GM23338 (cell line): ENCODE data around the gene FANK1. TPM values are rescaled to one million over a fixed set of nuclear protein-coding genes. Genes with fewer than 3 reads are reported as not detected.
A peak's percentile ranks its signal among the peaks of the same experiment; 100 is the strongest.
"Not testable (repeated sequence)": the region's sequence is repeated elsewhere in the genome, so short reads cannot be mapped to it uniquely, and the experiment has no call there.

Experiments
- ATAC-seq: fragments of 200-7000 bp; cut with Tn5 transposase; 3 replicates; pipeline ENCODE4 v1.9.1; 2020
- DNase-seq: peaks from one replicate; pipeline ENCODE4 v3.0.0-alpha.2; 2015; ENCODE audit warnings: low spot score
- H2AFZ ChIP-seq: fragments of 200-600 bp; sonication (generic); 2 replicates; pipeline ENCODE4 v1.8.0; 2016; ENCODE audit warnings: antibody characterized with exemption, mild to moderate bottlenecking, moderate library complexity
- H3F3A ChIP-seq: fragments of 200-600 bp; sonication (generic); replicated peaks from 2 replicates; pipeline ENCODE4 v1.8.0; 2017; ENCODE audit warnings: antibody characterized with exemption, mixed run types, low read depth
- H3K27ac ChIP-seq: fragments of 200-600 bp; sonication (generic); 2 replicates; pipeline ENCODE4 v1.6.1; 2016; ENCODE audit warnings: low read depth
- H3K27me3 ChIP-seq: fragments of 200-600 bp; sonication (generic); 2 replicates; pipeline ENCODE4 v1.8.0; 2016; ENCODE audit warnings: mild to moderate bottlenecking, mixed run types, moderate library complexity; ENCODE audit not compliant: insufficient read depth
- H3K36me3 ChIP-seq: fragments of 200-600 bp; sonication (generic); 2 replicates; pipeline ENCODE4 v1.8.0; 2016; ENCODE audit warnings: mild to moderate bottlenecking; ENCODE audit not compliant: insufficient read depth
- H3K4me1 ChIP-seq: fragments of 200-600 bp; sonication (generic); 2 replicates; pipeline ENCODE4 v1.8.0; 2016; ENCODE audit warnings: mild to moderate bottlenecking, moderate library complexity; ENCODE audit not compliant: insufficient read depth
- H3K4me2 ChIP-seq: fragments of 200-600 bp; sonication (generic); 2 replicates; pipeline ENCODE4 v1.7.1; 2017; ENCODE audit warnings: mixed run types
- H3K4me3 ChIP-seq: fragments of 200-600 bp; sonication (generic); 2 replicates; pipeline ENCODE4 v1.6.1; 2016; ENCODE audit warnings: mixed run types
- H3K79me2 ChIP-seq: fragments of 200-600 bp; sonication (generic); replicated peaks from 2 replicates; pipeline ENCODE4 v1.8.0; 2017; ENCODE audit warnings: mild to moderate bottlenecking; ENCODE audit not compliant: insufficient read depth
- H3K9me2 ChIP-seq: fragments of 200-600 bp; sonication (generic); 2 replicates; pipeline ENCODE4 v1.8.0; 2017; ENCODE audit not compliant: insufficient read depth
- H4K20me1 ChIP-seq: fragments of 200-600 bp; sonication (generic); replicated peaks from 2 replicates; pipeline ENCODE4 v1.8.0; 2017; ENCODE audit warnings: mild to moderate bottlenecking; ENCODE audit not compliant: insufficient read depth
- H3K27ac Mint-ChIP-seq: 2 replicates; pipeline ENCODE4 v1.8.0; 2020; ENCODE audit warnings: inconsistent platforms, mild to moderate bottlenecking, moderate library complexity, mixed read lengths
- H3K27me3 Mint-ChIP-seq: 3 replicates; pipeline ENCODE4 v1.8.0; 2022; ENCODE audit warnings: low read depth, mild to moderate bottlenecking, moderate library complexity, mixed read lengths, inconsistent platforms; ENCODE audit not compliant: insufficient read depth, poor library complexity
- H3K36me3 Mint-ChIP-seq: 3 replicates; pipeline ENCODE4 v1.8.0; 2021; ENCODE audit warnings: low read depth, mild to moderate bottlenecking, inconsistent platforms, moderate library complexity, mixed read lengths
- H3K4me1 Mint-ChIP-seq: 3 replicates; pipeline ENCODE4 v1.8.0; 2020; ENCODE audit warnings: mild to moderate bottlenecking, inconsistent platforms, mixed read lengths
- H3K4me3 Mint-ChIP-seq: 3 replicates; pipeline ENCODE4 v1.8.0; 2021; ENCODE audit warnings: moderate library complexity, mild to moderate bottlenecking, inconsistent platforms, mixed read lengths
- H3K9me3 Mint-ChIP-seq: 3 replicates; pipeline ENCODE4 v1.8.0; 2020; ENCODE audit warnings: moderate library complexity, mild to moderate bottlenecking, inconsistent platforms, mixed read lengths
- POLR2AphosphoS5 ChIP-seq: IDR thresholded peaks from 2 replicates; pipeline ENCODE4 v1.6.1; 2016; ENCODE audit warnings: antibody characterized with exemption, low read depth
- REST ChIP-seq: IDR thresholded peaks from one replicate; pipeline ENCODE4 v1.6.1; 2018; ENCODE audit warnings: antibody characterized with exemption; ENCODE audit not compliant: unreplicated experiment
- ZNF331 ChIP-seq: fragments of 250-450 bp; sonication (Bioruptor Pico); IDR thresholded peaks from 2 replicates; pipeline ENCODE4 v1.5.0; 2020; ENCODE audit warnings: low read depth, mild to moderate bottlenecking, moderate library complexity
- long read RNA-seq: library from polyadenylated mRNA; unstranded; transcript quantifications from one replicate; pipeline ENCODE4 v2.0.0, GENCODE V29; 2020; ENCODE audit not compliant: unreplicated experiment
- polyA plus RNA-seq: library from polyadenylated mRNA; unstranded; fragments of >200 nt; fragmentation: Nextera tagmentation; extraction: Ambion mirVana; gene quantifications from 2 replicates; pipeline ENCODE4 v1.2.1, GENCODE V29; 2016
- total RNA-seq: library from RNA; depleted of rRNA; stranded (reverse); fragments of >200 nt; shearing (Covaris generic); gene quantifications from 2 replicates; pipeline ENCODE4 v1.2.3, GENCODE V29; 2014; rRNA removed
- TF ChIP-seq, protein P1 (sequence below): IDR thresholded peaks from 2 replicates; pipeline ENCODE4 v1.6.1; 2016; ENCODE audit warnings: antibody characterized with exemption
- TF ChIP-seq, protein P2 (sequence below): fragments of 250-450 bp; sonication (Bioruptor Pico); IDR thresholded peaks from 2 replicates; pipeline ENCODE4 v1.5.0; 2020; ENCODE audit warnings: mild to moderate bottlenecking, moderate library complexity

Gene FANK1, protein sequence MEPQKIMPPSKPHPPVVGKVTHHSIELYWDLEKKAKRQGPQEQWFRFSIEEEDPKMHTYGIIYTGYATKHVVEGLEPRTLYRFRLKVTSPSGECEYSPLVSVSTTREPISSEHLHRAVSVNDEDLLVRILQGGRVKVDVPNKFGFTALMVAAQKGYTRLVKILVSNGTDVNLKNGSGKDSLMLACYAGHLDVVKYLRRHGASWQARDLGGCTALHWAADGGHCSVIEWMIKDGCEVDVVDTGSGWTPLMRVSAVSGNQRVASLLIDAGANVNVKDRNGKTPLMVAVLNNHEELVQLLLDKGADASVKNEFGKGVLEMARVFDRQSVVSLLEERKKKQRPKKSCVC
- 0.69 TPM in 1 of 2 replicates, not detected in the other for total RNA-seq
- 0.37 and 0.56 TPM in 2 replicates for polyA plus RNA-seq
- long read RNA-seq, partial matches to known transcripts, result 0 of 1 reads
- long read RNA-seq, other reads (novel, unspliced or antisense), result 1 of 1 reads

DNA sequence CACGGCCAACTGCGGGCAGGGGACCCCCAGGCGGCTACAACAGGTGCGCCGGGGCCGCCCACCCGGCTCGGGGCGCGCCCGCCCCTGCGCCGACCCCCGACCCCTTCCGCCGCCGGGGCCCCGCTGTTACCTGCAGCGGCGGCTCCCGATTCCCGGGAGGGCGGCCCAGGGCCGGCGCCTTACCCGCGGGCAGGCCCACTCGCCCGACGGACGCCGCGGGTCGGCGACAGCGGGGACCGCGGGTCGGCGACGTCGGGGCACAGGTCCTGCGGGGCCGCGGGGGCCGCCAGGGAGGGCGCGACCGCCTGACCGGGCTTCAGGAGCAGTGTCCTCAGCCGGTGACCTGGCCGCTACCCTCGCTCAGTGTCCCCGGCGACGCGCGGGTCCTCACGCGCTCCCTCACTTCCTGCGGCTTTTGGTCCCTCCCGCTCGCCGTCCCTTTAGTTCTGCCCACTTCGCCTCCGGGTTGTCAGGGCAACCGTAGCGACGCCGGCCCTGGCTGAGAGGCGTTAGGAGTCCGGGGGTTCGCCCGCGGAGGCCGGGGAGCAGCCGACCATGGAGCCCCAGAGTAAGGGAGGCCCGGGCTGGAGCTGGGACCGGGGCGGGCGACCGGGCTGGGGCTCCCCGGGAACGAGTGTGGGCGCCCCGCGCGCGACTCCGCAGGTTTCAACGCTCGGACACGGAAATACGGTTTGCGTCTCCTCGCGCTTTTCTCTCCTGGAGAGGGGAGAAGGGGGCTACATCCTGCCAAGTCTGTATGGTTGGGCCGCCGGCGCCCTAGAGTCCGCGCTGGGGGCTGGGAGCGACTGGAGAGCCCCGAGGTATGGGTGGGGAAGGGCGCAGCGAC, at the start of gene FANK1:
FANK1 (plus strand) TSS at position 477 of the 847 bp plus-strand sequence; CDS start at position 556, 79 bp downstream.
- H3K4me2 ChIP-seq, result peak within 1 kb of the TSS; percentile 80
- H3K4me3 ChIP-seq, result peak within 1 kb of the TSS; percentile 88
- H3K79me2 ChIP-seq, H4K20me1 ChIP-seq, H3K36me3 Mint-ChIP-seq, H3K36me3 ChIP-seq, H3K27ac ChIP-seq, H3F3A ChIP-seq, H3K9me2 ChIP-seq: not testable (repeated sequence)
- peaks cover 11% of the 10 kb centered on the region for H3K9me3 Mint-ChIP-seq
- peaks cover 35% of the 10 kb centered on the region for H3K27me3 ChIP-seq
- H3K4me1 Mint-ChIP-seq, result peaks cover 27% of the 10 kb centered on the region
- TF ChIP-seq POLR2AphosphoS5, result 0 out of 2 replicates have a peak, but pooled peaks have one; percentile 35
- DNase-seq (peak; percentile 90), ATAC-seq (peak; percentile 76)
- H3K4me1 ChIP-seq, result peaks cover 33% of the 10 kb centered on the region
- H3K27me3 Mint-ChIP-seq, result peaks cover 15% of the 10 kb centered on the region
- H2AFZ ChIP-seq, result peak within 1 kb of the TSS; percentile 78
- peak within 1 kb of the TSS; percentile 88 for H3K4me3 Mint-ChIP-seq
- H3K27ac Mint-ChIP-seq, result peak within 1 kb of the TSS; percentile 57

DNA sequence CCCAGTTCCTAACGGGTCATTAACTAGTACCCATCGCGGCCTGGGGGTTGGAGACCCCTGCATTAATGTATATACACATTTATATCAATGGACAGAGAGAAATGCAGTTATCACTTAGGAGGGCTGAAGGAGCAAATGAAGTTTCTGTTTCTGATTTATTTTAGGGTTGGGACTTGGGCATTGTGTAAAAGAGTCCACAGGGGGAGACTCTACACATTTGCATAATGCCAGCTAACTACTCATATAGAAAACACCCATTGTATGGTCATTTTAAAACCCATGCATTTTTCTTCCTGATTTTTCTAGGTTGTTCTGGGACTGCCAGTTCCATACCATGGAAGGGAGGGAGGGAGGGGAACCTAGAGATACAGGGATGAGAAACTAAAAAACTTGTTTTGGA, 49.5 kb upstream of the FANK1 start:
- no peak overlapping the region for H2AFZ ChIP-seq
- H3K4me2 ChIP-seq, result no peak overlapping the region
- Mint-ChIP-seq H3K36me3 (peaks cover 27% of the 10 kb centered on the region), H3K4me3 (no peak overlapping the region), H3K4me1 (no peaks in the 10 kb centered on the region), H3K27ac (no peak overlapping the region), H3K27me3 (peaks cover 5% of the 10 kb centered on the region), H3K9me3 (peaks cover 2% of the 10 kb centered on the region; the same call in 2 of the 3 replicates)
- H3K79me2 ChIP-seq, result no peaks in the 10 kb centered on the region
- no peaks in the 10 kb centered on the region; the same call in 1 of the 2 replicates for H4K20me1 ChIP-seq
- H3K4me3 ChIP-seq, result no peak overlapping the region
- H3K36me3 ChIP-seq, result no peaks in the 10 kb centered on the region; the same call in 1 of the 2 replicates
- no peaks in the 10 kb centered on the region for H3F3A ChIP-seq
- H3K9me2 ChIP-seq, result no peaks in the 10 kb centered on the region
- H3K27me3 ChIP-seq, result no peaks in the 10 kb centered on the region
- H3K4me1 ChIP-seq, result no peaks in the 10 kb centered on the region
- H3K27ac ChIP-seq, result no peak overlapping the region
- no peak for ATAC-seq
- DNase-seq, result no peak
- TF ChIP-seq, protein P1, sequence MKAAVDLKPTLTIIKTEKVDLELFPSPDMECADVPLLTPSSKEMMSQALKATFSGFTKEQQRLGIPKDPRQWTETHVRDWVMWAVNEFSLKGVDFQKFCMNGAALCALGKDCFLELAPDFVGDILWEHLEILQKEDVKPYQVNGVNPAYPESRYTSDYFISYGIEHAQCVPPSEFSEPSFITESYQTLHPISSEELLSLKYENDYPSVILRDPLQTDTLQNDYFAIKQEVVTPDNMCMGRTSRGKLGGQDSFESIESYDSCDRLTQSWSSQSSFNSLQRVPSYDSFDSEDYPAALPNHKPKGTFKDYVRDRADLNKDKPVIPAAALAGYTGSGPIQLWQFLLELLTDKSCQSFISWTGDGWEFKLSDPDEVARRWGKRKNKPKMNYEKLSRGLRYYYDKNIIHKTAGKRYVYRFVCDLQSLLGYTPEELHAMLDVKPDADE, result no peak
- TF ChIP-seq, protein P2, sequence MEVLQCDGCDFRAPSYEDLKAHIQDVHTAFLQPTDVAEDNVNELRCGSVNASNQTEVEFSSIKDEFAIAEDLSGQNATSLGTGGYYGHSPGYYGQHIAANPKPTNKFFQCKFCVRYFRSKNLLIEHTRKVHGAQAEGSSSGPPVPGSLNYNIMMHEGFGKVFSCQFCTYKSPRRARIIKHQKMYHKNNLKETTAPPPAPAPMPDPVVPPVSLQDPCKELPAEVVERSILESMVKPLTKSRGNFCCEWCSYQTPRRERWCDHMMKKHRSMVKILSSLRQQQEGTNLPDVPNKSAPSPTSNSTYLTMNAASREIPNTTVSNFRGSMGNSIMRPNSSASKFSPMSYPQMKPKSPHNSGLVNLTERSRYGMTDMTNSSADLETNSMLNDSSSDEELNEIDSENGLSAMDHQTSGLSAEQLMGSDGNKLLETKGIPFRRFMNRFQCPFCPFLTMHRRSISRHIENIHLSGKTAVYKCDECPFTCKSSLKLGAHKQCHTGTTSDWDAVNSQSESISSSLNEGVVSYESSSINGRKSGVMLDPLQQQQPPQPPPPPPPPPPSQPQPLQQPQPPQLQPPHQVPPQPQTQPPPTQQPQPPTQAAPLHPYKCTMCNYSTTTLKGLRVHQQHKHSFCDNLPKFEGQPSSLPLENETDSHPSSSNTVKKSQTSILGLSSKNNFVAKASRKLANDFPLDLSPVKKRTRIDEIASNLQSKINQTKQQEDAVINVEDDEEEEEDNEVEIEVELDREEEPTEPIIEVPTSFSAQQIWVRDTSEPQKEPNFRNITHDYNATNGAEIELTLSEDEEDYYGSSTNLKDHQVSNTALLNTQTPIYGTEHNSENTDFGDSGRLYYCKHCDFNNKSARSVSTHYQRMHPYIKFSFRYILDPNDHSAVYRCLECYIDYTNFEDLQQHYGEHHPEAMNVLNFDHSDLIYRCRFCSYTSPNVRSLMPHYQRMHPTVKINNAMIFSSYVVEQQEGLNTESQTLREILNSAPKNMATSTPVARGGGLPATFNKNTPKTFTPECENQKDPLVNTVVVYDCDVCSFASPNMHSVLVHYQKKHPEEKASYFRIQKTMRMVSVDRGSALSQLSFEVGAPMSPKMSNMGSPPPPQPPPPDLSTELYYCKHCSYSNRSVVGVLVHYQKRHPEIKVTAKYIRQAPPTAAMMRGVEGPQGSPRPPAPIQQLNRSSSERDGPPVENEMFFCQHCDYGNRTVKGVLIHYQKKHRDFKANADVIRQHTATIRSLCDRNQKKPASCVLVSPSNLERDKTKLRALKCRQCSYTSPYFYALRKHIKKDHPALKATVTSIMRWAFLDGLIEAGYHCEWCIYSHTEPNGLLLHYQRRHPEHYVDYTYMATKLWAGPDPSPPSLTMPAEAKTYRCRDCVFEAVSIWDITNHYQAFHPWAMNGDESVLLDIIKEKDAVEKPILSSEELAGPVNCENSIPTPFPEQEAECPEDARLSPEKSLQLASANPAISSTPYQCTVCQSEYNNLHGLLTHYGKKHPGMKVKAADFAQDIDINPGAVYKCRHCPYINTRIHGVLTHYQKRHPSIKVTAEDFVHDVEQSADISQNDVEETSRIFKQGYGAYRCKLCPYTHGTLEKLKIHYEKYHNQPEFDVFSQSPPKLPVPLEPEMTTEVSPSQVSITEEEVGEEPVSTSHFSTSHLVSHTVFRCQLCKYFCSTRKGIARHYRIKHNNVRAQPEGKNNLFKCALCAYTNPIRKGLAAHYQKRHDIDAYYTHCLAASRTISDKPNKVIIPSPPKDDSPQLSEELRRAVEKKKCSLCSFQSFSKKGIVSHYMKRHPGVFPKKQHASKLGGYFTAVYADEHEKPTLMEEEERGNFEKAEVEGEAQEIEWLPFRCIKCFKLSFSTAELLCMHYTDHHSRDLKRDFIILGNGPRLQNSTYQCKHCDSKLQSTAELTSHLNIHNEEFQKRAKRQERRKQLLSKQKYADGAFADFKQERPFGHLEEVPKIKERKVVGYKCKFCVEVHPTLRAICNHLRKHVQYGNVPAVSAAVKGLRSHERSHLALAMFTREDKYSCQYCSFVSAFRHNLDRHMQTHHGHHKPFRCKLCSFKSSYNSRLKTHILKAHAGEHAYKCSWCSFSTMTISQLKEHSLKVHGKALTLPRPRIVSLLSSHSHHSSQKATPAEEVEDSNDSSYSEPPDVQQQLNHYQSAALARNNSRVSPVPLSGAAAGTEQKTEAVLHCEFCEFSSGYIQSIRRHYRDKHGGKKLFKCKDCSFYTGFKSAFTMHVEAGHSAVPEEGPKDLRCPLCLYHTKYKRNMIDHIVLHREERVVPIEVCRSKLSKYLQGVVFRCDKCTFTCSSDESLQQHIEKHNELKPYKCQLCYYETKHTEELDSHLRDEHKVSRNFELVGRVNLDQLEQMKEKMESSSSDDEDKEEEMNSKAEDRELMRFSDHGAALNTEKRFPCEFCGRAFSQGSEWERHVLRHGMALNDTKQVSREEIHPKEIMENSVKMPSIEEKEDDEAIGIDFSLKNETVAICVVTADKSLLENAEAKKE (CRISPR knock-in tag), result no peak
- TF ChIP-seq REST (no peak), ZNF331 (CRISPR knock-in tag) (no peak)
